22Rv1 (cell line): Measurements from ENCODE around the gene PRELID3B.

Experiments used
- CTCF ChIP-seq: fragments of 450-650 bp; IDR thresholded peaks from 2 replicates; pipeline ENCODE4 v1.5.1; 2017; ENCODE audit warnings: mild to moderate bottlenecking
- ZFX ChIP-seq: fragments of 450-650 bp; IDR thresholded peaks from 2 replicates; pipeline ENCODE4 v1.6.1; 2017; ENCODE audit warnings: antibody characterized with exemption, borderline replicate concordance

- TF ChIP-seq CTCF (peak; percentile 50), ZFX (no peak)
These were observed 39.6 kb upstream of the PRELID3B start for GRCh38 chr20:59082077-59082740.
